Natural killer cell (primary cell): Measurements from ENCODE around the gene SETBP1. TPM values are rescaled to one million over a fixed set of nuclear protein-coding genes. Genes with fewer than 3 reads are reported as not detected.

Experiments used
- ATAC-seq, 3 donors: fragments of 150-1000 bp in 2 of 3; fragments of 200-7000 bp in 1 of 3; cut with Tn5 transposase; 1 replicate in 1 of 3; 2 replicates in 2 of 3; pipeline ENCODE4 v1.10.0; 2021; ENCODE audit warnings: mild to moderate bottlenecking in 2 of 3, moderate library complexity in 2 of 3
- DNase-seq, 2 donors: peaks; one replicate each; pipeline versions ENCODE4 v3.0.0 to v3.0.0-alpha.2; 2013 to 2021; ENCODE audit warnings: mixed read lengths in 1 of 2
- H3K27ac ChIP-seq: one replicate; pipeline ENCODE4 v1.5.1; 2013; ENCODE audit warnings: mild to moderate bottlenecking, low read length
- H3K27me3 ChIP-seq: one replicate; pipeline ENCODE4 v1.6.1; 2013; ENCODE audit warnings: low read length; ENCODE audit not compliant: control insufficient read depth, insufficient read depth
- H3K36me3 ChIP-seq: one replicate; pipeline ENCODE4 v1.6.1; 2013; ENCODE audit warnings: low read length; ENCODE audit not compliant: control insufficient read depth, insufficient read depth
- H3K4me1 ChIP-seq: one replicate; pipeline ENCODE4 v1.6.1; 2013; ENCODE audit warnings: low read length; ENCODE audit not compliant: control insufficient read depth, insufficient read depth
- H3K4me3 ChIP-seq: one replicate; pipeline ENCODE4 v1.5.1; 2013; ENCODE audit warnings: low read length
- H3K9me3 ChIP-seq: one replicate; pipeline ENCODE4 v1.6.1; 2013; ENCODE audit warnings: low read length; ENCODE audit not compliant: control insufficient read depth, insufficient read depth
- H3K27ac Mint-ChIP-seq, 2 donors: one replicate each; pipeline ENCODE4 v1.8.0; 2022; ENCODE audit warnings: mild to moderate bottlenecking in 2 of 2, mixed read lengths in 2 of 2, moderate library complexity in 1 of 2
- H3K27me3 Mint-ChIP-seq, 2 donors: one replicate each; pipeline ENCODE4 v1.8.0; 2022; ENCODE audit warnings: low read depth in 2 of 2, mixed read lengths in 2 of 2
- H3K36me3 Mint-ChIP-seq: one replicate; pipeline ENCODE4 v1.8.0; 2022; ENCODE audit warnings: mixed read lengths
- H3K4me1 Mint-ChIP-seq, 2 donors: one replicate each; pipeline ENCODE4 v1.8.0; 2022; ENCODE audit warnings: mixed read lengths in 2 of 2
- H3K4me3 Mint-ChIP-seq: one replicate; pipeline ENCODE4 v1.8.0; 2022; ENCODE audit warnings: mild to moderate bottlenecking, moderate library complexity, mixed read lengths
- H3K9me3 Mint-ChIP-seq, 2 donors: one replicate each; pipeline ENCODE4 v1.8.0; 2022; ENCODE audit warnings: mixed read lengths in 2 of 2
- CTCF ChIP-seq: fragments of 200-600 bp; IDR thresholded peaks from one replicate; pipeline ENCODE4 v1.8.0; 2022; ENCODE audit warnings: antibody characterized with exemption
- WGBS: methylation state at CpG from one replicate; pipeline ENCODE4 v1.1.7; 2013; ENCODE audit warnings: missing lambda C conversion rate; ENCODE audit not compliant: insufficient coverage; 5-methylcytosine and 5-hydroxymethylcytosine counted together
- intact Hi-C: fragments of 100-400 bp; cut with micrococcal nuclease; formaldehyde crosslinking; loops from one replicate; pipeline ENCODE4 v1.14.2; 2022
- total RNA-seq, 4 donors: library from RNA; stranded (reverse); fragments of 120-200 nt in 1 of 4; gene quantifications; one replicate each; pipeline versions ENCODE4 v1.2.3 to v1.2.4, GENCODE V29; 2013 to 2022

Gene SETBP1
- total RNA-seq, 3 donors from 2014 or later (not counting 1 experiment from before 2014, with no cell fraction given): 36.0 to 46.6 (median 41.2) TPM

- no peak overlapping the region for H3K4me3 Mint-ChIP-seq
- 93% methylated on average over 2 of the region's 4 CpGs for WGBS
Observed at GRCh38 chr18:44652722-44653121, 28.0 kb upstream of the SETBP1 start.

GRCh38 chr18:44654573-44654972 lies 26.1 kb upstream of the SETBP1 start:
- Mint-ChIP-seq H3K27ac (no peak overlapping the region), H3K4me3 (no peak overlapping the region), H3K27me3 (peaks cover 3 to 8% of the 10 kb centered on the region in 2 donors), H3K4me1 (peaks cover 0 to 5% of the 10 kb centered on the region in 2 donors), H3K9me3 (no peaks in the 10 kb centered on the region), H3K36me3 (no peaks in the 10 kb centered on the region)
- Histone ChIP-seq H3K36me3 (no peaks in the 10 kb centered on the region), H3K9me3 (no peaks in the 10 kb centered on the region), H3K4me1 (no peaks in the 10 kb centered on the region), H3K27ac (no peak overlapping the region), H3K27me3 (no peaks in the 10 kb centered on the region), H3K4me3 (no peak overlapping the region)
- ATAC-seq (no peak), DNase-seq (no peak)
- intact Hi-C loops: no loop called here
- TF ChIP-seq CTCF: no peak
- 84% methylated on average over 2 of the region's 3 CpGs for WGBS

More at GRCh38 chr18:44652722-44653121, 28.0 kb upstream of the SETBP1 start:
- ATAC-seq (no peak), DNase-seq (no peak)
- no peak for TF ChIP-seq CTCF
- intact Hi-C loops: no loop called here
- no peaks in the 10 kb centered on the region for H3K9me3 Mint-ChIP-seq
- Histone ChIP-seq H3K9me3 (no peaks in the 10 kb centered on the region), H3K4me3 (no peak overlapping the region), H3K4me1 (no peaks in the 10 kb centered on the region), H3K27me3 (no peaks in the 10 kb centered on the region), H3K36me3 (no peaks in the 10 kb centered on the region), H3K27ac (no peak overlapping the region)
- H3K4me1 Mint-ChIP-seq: peaks cover 0 to 5% of the 10 kb centered on the region in 2 donors
- H3K36me3 Mint-ChIP-seq: no peaks in the 10 kb centered on the region
- peaks cover 0 to 3% of the 10 kb centered on the region in 2 donors for H3K27me3 Mint-ChIP-seq
- no peak overlapping the region for H3K27ac Mint-ChIP-seq

- no peak for TF ChIP-seq CTCF
- no peaks in the 10 kb centered on the region for H3K9me3 Mint-ChIP-seq
- ATAC-seq: no peak
- 96% methylated on average over 1 of the region's 2 CpGs for whole genome bisulfite sequencing
- H3K4me3 ChIP-seq: no peak overlapping the region
- H3K4me1 Mint-ChIP-seq: peaks cover 0 to 5% of the 10 kb centered on the region in 2 donors
- H3K36me3 ChIP-seq: no peaks in the 10 kb centered on the region
- DNase-seq: no peak
- no peaks in the 10 kb centered on the region for H3K36me3 Mint-ChIP-seq
- H3K9me3 ChIP-seq: no peaks in the 10 kb centered on the region
- H3K4me1 ChIP-seq: no peaks in the 10 kb centered on the region
- peaks cover 3 to 8% of the 10 kb centered on the region in 2 donors for H3K27me3 Mint-ChIP-seq
- H3K4me3 Mint-ChIP-seq: no peak overlapping the region
- no peak overlapping the region for H3K27ac Mint-ChIP-seq
- intact Hi-C loops: no loop called here
- no peak overlapping the region for H3K27ac ChIP-seq
- H3K27me3 ChIP-seq: no peaks in the 10 kb centered on the region
Observed at GRCh38 chr18:44655435-44655834, 25.3 kb upstream of the SETBP1 start.

- Histone ChIP-seq H3K4me3 (no peak overlapping the region), H3K4me1 (no peaks in the 10 kb centered on the region), H3K9me3 (no peaks in the 10 kb centered on the region), H3K27ac (no peak overlapping the region), H3K27me3 (no peaks in the 10 kb centered on the region), H3K36me3 (no peaks in the 10 kb centered on the region)
- no peaks in the 10 kb centered on the region for H3K9me3 Mint-ChIP-seq
- DNase-seq (no peak), ATAC-seq (no peak)
- TF ChIP-seq CTCF: no peak
- intact Hi-C loops: no loop called here
- peaks cover 0 to 7% of the 10 kb centered on the region in 2 donors for H3K4me1 Mint-ChIP-seq
- H3K27me3 Mint-ChIP-seq: peaks cover 6 to 8% of the 10 kb centered on the region in 2 donors
- no peaks in the 10 kb centered on the region for H3K36me3 Mint-ChIP-seq
- H3K27ac Mint-ChIP-seq: no peak overlapping the region
- no peak overlapping the region for H3K4me3 Mint-ChIP-seq
Observed at GRCh38 chr18:44659771-44660170, 20.9 kb upstream of the SETBP1 start.
